ENCODE data around the gene PI16.
A peak's percentile ranks its signal among the peaks of the same experiment; 100 is the strongest.

PI16 gene

GRCh38 chr6:36957773-36958271 lies 3.3 kb downstream of the PI16 start:
- no peak for DNase-seq (ENCODE audit: low spot score)

GRCh38 chr6:36958775-36959554 lies 4.4 kb downstream of the PI16 start:
- no peak for DNase-seq (ENCODE audit: low spot score)

- DNase-seq (ENCODE audit: low spot score), result no peak
Measured at GRCh38 chr6:36959555-36960250, 5.2 kb downstream of the PI16 start.

- no peak for DNase-seq (ENCODE audit: low spot score)
Measured at GRCh38 chr6:36961441-36962435, 7.2 kb downstream of the PI16 start.

GRCh38 chr6:36962874-36963273 lies 8.3 kb downstream of the PI16 start:
- peak; percentile 55 for DNase-seq (ENCODE audit: low spot score)

GRCh38 chr6:36963451-36964290 lies 9.1 kb downstream of the PI16 start:
- DNase-seq (ENCODE audit: low spot score), result no peak

GRCh38 chr6:36964349-36964748 lies 9.8 kb downstream of the PI16 start:
- DNase-seq (ENCODE audit: low spot score), result no peak

- no peak for DNase-seq (ENCODE audit: low spot score)
Measured at GRCh38 chr6:36964908-36965307, 10.4 kb downstream of the PI16 start.

GRCh38 chr6:36967301-36967700 lies 12.8 kb downstream of the PI16 start:
- DNase-seq (ENCODE audit: low spot score), result no peak

GRCh38 chr6:36967757-36968156 lies 13.2 kb downstream of the PI16 start:
- no peak for DNase-seq (ENCODE audit: low spot score)

GRCh38 chr6:36968266-36968977 lies 13.9 kb downstream of the PI16 start:
- no peak for DNase-seq (ENCODE audit: low spot score)

- no peak for DNase-seq (ENCODE audit: low spot score)
Measured at GRCh38 chr6:36969240-36969691, 14.7 kb downstream of the PI16 start.

GRCh38 chr6:36969988-36970891 lies 15.7 kb downstream of the PI16 start:
- DNase-seq (ENCODE audit: low spot score), result no peak

GRCh38 chr6:36970892-36971842 lies 16.6 kb downstream of the PI16 start:
- DNase-seq (ENCODE audit: low spot score), result no peak

GRCh38 chr6:36971921-36972673 lies 17.6 kb downstream of the PI16 start:
- DNase-seq (ENCODE audit: low spot score), result no peak

GRCh38 chr6:36973190-36973589 lies 18.7 kb downstream of the PI16 start:
- DNase-seq (ENCODE audit: low spot score), result no peak

GRCh38 chr6:36973647-36974046 lies 19.1 kb downstream of the PI16 start:
- DNase-seq (ENCODE audit: low spot score), result no peak
